ENCODE data around the gene ITGB7. TPM values are rescaled to one million over a fixed set of nuclear protein-coding genes. Genes with fewer than 3 reads are reported as not detected.

Gene ITGB7
- total RNA-seq, 1 experiment from 2014 or later: 1.9 TPM

- Histone ChIP-seq H3F3A (ENCODE audit: low read length, unreplicated experiment) (no peaks in the 10 kb centered on the region), H3K4me3 (ENCODE audit: low read length) (no peak overlapping the region), H3K27me3 (ENCODE audit: low read length) (no peaks in the 10 kb centered on the region), H3K27ac (ENCODE audit: low read length) (no peak overlapping the region), H3K9me3 (ENCODE audit: low read length) (no peaks in the 10 kb centered on the region), H3K4me2 (ENCODE audit: low read length) (no peak overlapping the region), H2AFZ (ENCODE audit: low read length) (no peak overlapping the region), H3K9ac (ENCODE audit: low read length) (no peak overlapping the region), H4K20me1 (ENCODE audit: low read length) (no peaks in the 10 kb centered on the region), H3K79me2 (ENCODE audit: low read length) (peaks cover 33% of the 10 kb centered on the region), H3K4me1 (ENCODE audit: insufficient read depth, low read length) (peaks cover 34% of the 10 kb centered on the region), H3K9me2 (replicated peaks; ENCODE audit: low read length) (no peaks in the 10 kb centered on the region), H3K36me3 (ENCODE audit: low read depth, low read length) (no peaks in the 10 kb centered on the region; the same call in 1 of the 2 replicates)
- no TSS peak for BruUV-seq (replicated peaks)
- DNase-seq: no peak
- CTCF ChIA-PET: no interaction called here
- intact Hi-C loops (cut with micrococcal nuclease): no loop called here
- no peak for ATAC-seq
- TF ChIP-seq EZH2 (IDR thresholded peaks at IDR 0.05; ENCODE audit: low read length, unreplicated experiment): no peak
- no peak for TF ChIP-seq EZH2phosphoT487 (IDR thresholded peaks at IDR 0.05; ENCODE audit: borderline replicate concordance, low read length)
- TF ChIP-seq CTCF (conservative IDR thresholded peaks at IDR 0.05; ENCODE audit: low read depth, low read length): no peak
- POLR2A ChIA-PET (ENCODE audit: unreplicated experiment): no interaction called here
These were observed 16.5 kb upstream of the ITGB7 start for GRCh38 chr12:53223389-53224060.

GRCh38 chr12:53222806-53223261 lies 15.8 kb upstream of the ITGB7 start:
- Histone ChIP-seq H3K27me3 (ENCODE audit: low read length) (no peaks in the 10 kb centered on the region), H2AFZ (ENCODE audit: low read length) (no peak overlapping the region), H3K36me3 (ENCODE audit: low read depth, low read length) (no peaks in the 10 kb centered on the region; the same call in 1 of the 2 replicates), H3F3A (ENCODE audit: low read length, unreplicated experiment) (no peaks in the 10 kb centered on the region), H3K27ac (ENCODE audit: low read length) (no peak overlapping the region), H4K20me1 (ENCODE audit: low read length) (no peaks in the 10 kb centered on the region), H3K4me2 (ENCODE audit: low read length) (0 out of 2 replicates have a peak overlapping the region, but pooled peaks have one; percentile 99), H3K79me2 (ENCODE audit: low read length) (peaks cover 34% of the 10 kb centered on the region), H3K4me3 (ENCODE audit: low read length) (no peak overlapping the region), H3K4me1 (ENCODE audit: insufficient read depth, low read length) (peaks cover 41% of the 10 kb centered on the region), H3K9ac (ENCODE audit: low read length) (no peak overlapping the region), H3K9me3 (ENCODE audit: low read length) (no peaks in the 10 kb centered on the region), H3K9me2 (replicated peaks; ENCODE audit: low read length) (no peaks in the 10 kb centered on the region)
- intact Hi-C loops (cut with micrococcal nuclease): no loop called here
- ATAC-seq: no peak
- no peak for TF ChIP-seq CTCF (conservative IDR thresholded peaks at IDR 0.05; ENCODE audit: low read depth, low read length)
- TF ChIP-seq EZH2phosphoT487 (IDR thresholded peaks at IDR 0.05; ENCODE audit: borderline replicate concordance, low read length): no peak
- TF ChIP-seq EZH2 (IDR thresholded peaks at IDR 0.05; ENCODE audit: low read length, unreplicated experiment): no peak
- BruUV-seq (replicated peaks): no TSS peak
- ChIA-PET POLR2A (ENCODE audit: unreplicated experiment) (no interaction called here), CTCF (no interaction called here)
- no peak for DNase-seq

- Histone ChIP-seq H3K27ac (ENCODE audit: low read length) (peak overlapping the region; percentile 95), H3K9ac (ENCODE audit: low read length) (peak overlapping the region; percentile 48; the same call in 1 of the 2 replicates), H4K20me1 (ENCODE audit: low read length) (no peaks in the 10 kb centered on the region), H3K9me2 (replicated peaks; ENCODE audit: low read length) (no peaks in the 10 kb centered on the region), H3K4me2 (ENCODE audit: low read length) (peak overlapping the region; percentile 99), H3K79me2 (ENCODE audit: low read length) (peaks cover 35% of the 10 kb centered on the region), H3F3A (ENCODE audit: low read length, unreplicated experiment) (no peaks in the 10 kb centered on the region), H2AFZ (ENCODE audit: low read length) (no peak overlapping the region), H3K27me3 (ENCODE audit: low read length) (no peaks in the 10 kb centered on the region), H3K36me3 (ENCODE audit: low read depth, low read length) (no peaks in the 10 kb centered on the region; the same call in 1 of the 2 replicates), H3K9me3 (ENCODE audit: low read length) (no peaks in the 10 kb centered on the region), H3K4me3 (ENCODE audit: low read length) (peak overlapping the region; percentile 80), H3K4me1 (ENCODE audit: insufficient read depth, low read length) (peaks cover 47% of the 10 kb centered on the region)
- ATAC-seq: no peak
- no TSS peak for BruUV-seq (replicated peaks)
- POLR2A ChIA-PET (ENCODE audit: unreplicated experiment): no interaction called here
- CTCF ChIA-PET: no interaction called here
- no peak for DNase-seq
- intact Hi-C loops (cut with micrococcal nuclease): no loop called here
- TF ChIP-seq EZH2 (IDR thresholded peaks at IDR 0.05; ENCODE audit: low read length, unreplicated experiment) (no peak), EZH2phosphoT487 (IDR thresholded peaks at IDR 0.05; ENCODE audit: borderline replicate concordance, low read length) (no peak), CTCF (conservative IDR thresholded peaks at IDR 0.05; ENCODE audit: low read depth, low read length) (no peak)
These were observed 15.2 kb upstream of the ITGB7 start for GRCh38 chr12:53222170-53222721.
